PFSK-1 (cell line): ENCODE data around the gene POR.

Experiments used
- FOXP2 ChIP-seq: optimal IDR thresholded peaks from 2 replicates; pipeline ENCODE3; 2011; ENCODE audit warnings: borderline replicate concordance, control low read depth, inconsistent platforms; ENCODE audit not compliant: insufficient read depth; ENCODE audit errors: extremely low read length, extremely low read depth
- POLR2AphosphoS5 ChIP-seq: IDR thresholded peaks from 2 replicates; pipeline ENCODE4 v1.6.1; 2012; ENCODE audit warnings: low read depth, mild to moderate bottlenecking, control low read depth, low read length, moderate library complexity
- REST ChIP-seq, 2 experiments: IDR thresholded peaks; 2 replicates each; pipeline versions ENCODE4 v1.6.1 to v1.8.0; 2011 to 2012; ENCODE audit warnings: low read depth in 2 of 2, low read length in 2 of 2, control low read depth in 1 of 2, inconsistent platforms in 1 of 2, mild to moderate bottlenecking in 1 of 2, moderate library complexity in 1 of 2; ENCODE audit not compliant: insufficient read depth in 1 of 2
- SIN3A ChIP-seq: IDR thresholded peaks from 2 replicates; pipeline ENCODE4 v1.6.1; 2012; ENCODE audit warnings: mild to moderate bottlenecking, low read length, moderate library complexity, borderline replicate concordance; ENCODE audit not compliant: insufficient read depth
- TAF1 ChIP-seq: IDR thresholded peaks from 2 replicates; pipeline ENCODE4 v1.6.1; 2012; ENCODE audit warnings: low read length, control low read depth, borderline replicate concordance; ENCODE audit not compliant: insufficient read depth

POR gene

GRCh38 chr7:75937958-75938786, 23.2 kb downstream of the POR start:
- TF ChIP-seq TAF1 (no peak), FOXP2 (peak; percentile 48)

- TF ChIP-seq TAF1 (no peak), SIN3A (no peak), POLR2AphosphoS5 (no peak), REST (IDR thresholded peaks at IDR 0.05; ENCODE audit: insufficient read depth in 1 of 2, low read depth in 2 of 2, low read length in 2 of 2) (no peak), FOXP2 (no peak)
These were observed 24.0 kb downstream of the POR start for GRCh38 chr7:75938921-75939320.

DNA sequence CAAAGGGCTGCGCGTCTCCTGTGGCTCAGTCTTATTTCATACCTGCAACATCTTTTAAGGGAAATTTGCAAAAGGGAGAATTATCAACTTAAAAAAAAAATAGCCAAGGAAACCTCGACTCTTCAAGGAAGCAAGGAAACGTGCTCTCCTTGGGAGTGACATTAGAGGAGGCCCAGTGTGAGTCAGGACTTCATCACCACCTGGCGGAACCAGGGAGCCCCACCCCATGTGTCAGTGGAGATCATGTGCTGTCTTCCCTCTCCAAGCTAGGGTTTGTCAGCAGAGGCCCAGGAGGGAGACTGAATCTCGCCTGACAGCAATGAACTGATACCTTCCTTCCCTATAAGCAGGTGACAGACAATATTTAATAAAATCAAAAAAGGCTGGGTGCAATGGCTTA, 28.9 kb downstream of the POR start:
- TF ChIP-seq TAF1 (no peak), SIN3A (no peak), FOXP2 (no peak), REST (IDR thresholded peaks at IDR 0.05; ENCODE audit: insufficient read depth in 1 of 2, low read depth in 2 of 2, low read length in 2 of 2) (no peak)

DNA sequence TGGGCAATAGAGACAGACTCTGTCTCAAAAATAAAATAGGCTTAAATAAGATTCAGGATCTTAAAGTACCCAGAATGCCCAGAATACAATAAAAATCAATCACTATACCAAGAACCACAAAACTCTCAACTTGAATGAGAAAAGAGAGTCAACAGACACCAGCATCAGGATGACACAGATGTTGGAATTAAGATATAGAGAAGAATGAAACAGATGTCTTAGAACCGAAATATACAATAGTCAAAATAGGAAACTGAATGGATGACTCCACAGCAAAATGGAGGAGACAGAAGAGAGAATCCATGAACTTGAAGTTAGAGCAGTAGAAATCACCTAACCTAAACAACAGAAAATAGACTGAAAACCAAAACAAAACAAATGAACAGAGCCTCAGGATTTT, 29.6 kb downstream of the POR start:
- TF ChIP-seq POLR2AphosphoS5 = no peak
- no peak for TF ChIP-seq REST (IDR thresholded peaks at IDR 0.05; ENCODE audit: insufficient read depth in 1 of 2, low read depth in 2 of 2, low read length in 2 of 2)
- TF ChIP-seq SIN3A = no peak
- no peak for TF ChIP-seq TAF1
- TF ChIP-seq FOXP2 = no peak

DNA sequence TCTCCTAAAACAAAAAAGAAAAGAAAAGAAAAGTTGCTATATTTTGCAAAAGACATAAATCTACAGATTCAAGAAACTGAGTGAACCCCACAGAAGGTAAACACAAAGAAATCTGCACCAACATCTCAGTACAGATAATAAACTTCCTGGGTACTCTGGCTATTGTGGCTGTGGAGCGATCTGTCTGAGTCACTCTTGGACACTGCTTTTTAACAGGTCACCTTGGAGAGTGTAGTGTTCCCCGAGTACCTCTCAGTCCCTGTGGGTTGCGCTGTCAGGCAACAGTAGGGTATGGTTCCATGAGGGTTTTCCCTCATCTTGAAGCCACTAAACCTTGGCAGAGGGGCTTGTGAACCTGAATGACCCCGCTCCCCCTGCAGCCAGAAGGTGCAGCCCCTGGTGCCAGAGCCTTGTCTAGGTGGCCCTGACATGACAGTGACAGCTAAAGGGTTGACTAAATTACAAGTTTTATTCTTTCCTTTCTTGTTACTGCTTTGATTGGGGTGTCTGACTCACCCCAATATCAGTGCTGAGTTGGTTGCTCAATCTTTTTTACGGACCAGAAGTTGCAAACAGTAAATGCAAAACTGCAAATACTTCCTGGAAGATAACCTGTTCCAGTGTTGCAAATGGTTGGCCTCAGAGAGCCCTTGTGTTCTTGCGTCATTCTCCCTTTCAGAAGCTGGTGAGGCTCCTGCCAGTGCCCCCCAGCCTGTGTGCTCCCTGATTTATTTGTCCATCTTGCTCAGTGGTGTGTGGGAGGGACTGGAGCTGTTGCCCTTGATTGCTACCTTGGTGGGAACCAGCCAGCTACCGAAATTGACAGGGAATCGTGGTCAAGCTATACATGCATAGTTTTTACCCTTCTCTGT, 30.6 kb downstream of the POR start:
- TF ChIP-seq POLR2AphosphoS5 (no peak), TAF1 (no peak), REST (IDR thresholded peaks at IDR 0.05; ENCODE audit: insufficient read depth in 1 of 2, low read depth in 2 of 2, low read length in 2 of 2) (no peak), FOXP2 (no peak), SIN3A (no peak)
